ENCODE measurements around the gene ATXN7L1. TPM values are rescaled to one million over a fixed set of nuclear protein-coding genes. Genes with fewer than 3 reads are reported as not detected.

ATXN7L1 gene
- total RNA-seq, 4 donors from 2014 or later, result 30.8 to 45.8 (median 39.3) TPM

- DNase-seq, result no peak
- Histone ChIP-seq H3K27ac (no peak overlapping the region), H3K27me3 (no peaks in the 10 kb centered on the region), H3K9me3 (no peaks in the 10 kb centered on the region), H3K36me3 (no peaks in the 10 kb centered on the region), H3K4me1 (no peaks in the 10 kb centered on the region), H3K4me3 (no peak overlapping the region)
- TF ChIP-seq POLR2A (IDR thresholded peaks at IDR 0.05) (no peak), CTCF (IDR thresholded peaks at IDR 0.05) (no peak)
Observed at GRCh38 chr7:105800849-105801534, 75.4 kb downstream of the ATXN7L1 start.

DNA sequence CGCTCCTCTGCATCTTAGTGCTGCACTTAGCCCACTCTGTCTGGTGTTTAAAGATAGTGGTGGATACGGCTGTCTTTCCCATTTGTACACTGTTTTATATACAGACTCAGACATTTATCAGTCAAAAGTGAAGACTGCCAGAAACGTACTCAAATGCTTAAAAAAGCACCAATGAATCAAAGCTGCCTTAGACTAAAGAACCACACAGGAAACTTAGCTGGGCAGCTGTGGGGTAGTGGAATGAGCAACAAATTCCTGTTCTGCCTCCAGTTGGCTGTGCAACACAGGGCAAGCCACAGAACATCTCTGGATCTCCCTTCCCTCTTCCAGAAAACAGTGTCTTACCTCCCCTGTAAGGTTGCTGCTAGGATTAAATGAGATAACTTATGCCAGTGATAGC lies 76.0 kb downstream of the ATXN7L1 start:
- Histone ChIP-seq H3K4me1 (no peaks in the 10 kb centered on the region), H3K27ac (no peak overlapping the region), H3K4me3 (no peak overlapping the region), H3K27me3 (no peaks in the 10 kb centered on the region), H3K36me3 (no peaks in the 10 kb centered on the region), H3K9me3 (no peaks in the 10 kb centered on the region)
- TF ChIP-seq CTCF (IDR thresholded peaks at IDR 0.05) (no peak), POLR2A (IDR thresholded peaks at IDR 0.05) (no peak)
- no peak for DNase-seq

- peaks cover 0 to 6% (median 0%) of the 10 kb centered on the region in 4 donors for H3K4me1 ChIP-seq
- TF ChIP-seq CTCF (IDR thresholded peaks at IDR 0.05) (no peak), POLR2A (IDR thresholded peaks at IDR 0.05) (no peak)
- no peaks in the 10 kb centered on the region for H3K36me3 ChIP-seq
- no peaks in the 10 kb centered on the region for H3K27me3 ChIP-seq
- H3K27ac ChIP-seq, result no peak overlapping the region
- H3K4me3 ChIP-seq, result no peak overlapping the region
- no peak for DNase-seq
- H3K9me3 ChIP-seq, result no peaks in the 10 kb centered on the region
Observed at GRCh38 chr7:105799677-105800076, 76.7 kb downstream of the ATXN7L1 start.

DNA sequence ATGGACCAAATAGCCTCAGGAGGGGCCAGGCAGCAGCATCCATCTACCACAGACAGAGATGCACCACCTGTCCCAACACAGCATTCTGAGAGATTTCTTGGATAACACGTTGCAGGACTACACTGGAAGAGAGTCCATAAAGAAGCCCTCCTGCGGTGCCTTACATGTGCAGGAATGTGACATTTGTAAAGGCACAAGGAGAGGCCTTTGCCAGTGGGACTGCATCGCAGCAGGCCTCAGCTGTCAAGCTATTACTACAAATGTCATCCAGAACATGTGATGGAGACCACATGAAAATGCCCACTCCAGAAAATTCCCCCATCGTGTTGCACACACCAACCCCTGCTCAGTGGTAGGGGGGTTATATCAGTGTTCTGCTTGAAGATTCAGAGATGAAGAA lies 77.4 kb downstream of the ATXN7L1 start:
- H3K36me3 ChIP-seq, result no peaks in the 10 kb centered on the region
- no peaks in the 10 kb centered on the region for H3K9me3 ChIP-seq
- no peak overlapping the region for H3K4me3 ChIP-seq
- DNase-seq, result no peak
- no peaks in the 10 kb centered on the region for H3K27me3 ChIP-seq
- H3K4me1 ChIP-seq, result peaks cover 0 to 7% (median 0%) of the 10 kb centered on the region in 4 donors
- no peak overlapping the region for H3K27ac ChIP-seq
- TF ChIP-seq POLR2A (IDR thresholded peaks at IDR 0.05) (no peak), CTCF (IDR thresholded peaks at IDR 0.05) (no peak)

GRCh38 chr7:105797652-105798051 lies 78.7 kb downstream of the ATXN7L1 start:
- Histone ChIP-seq H3K27ac (no peak overlapping the region), H3K4me1 (peaks cover 0 to 7% (median 0%) of the 10 kb centered on the region in 4 donors), H3K27me3 (no peaks in the 10 kb centered on the region), H3K9me3 (no peaks in the 10 kb centered on the region), H3K4me3 (no peak overlapping the region), H3K36me3 (no peaks in the 10 kb centered on the region)
- DNase-seq, result no peak
- no peak for TF ChIP-seq CTCF (IDR thresholded peaks at IDR 0.05)
- no peak for TF ChIP-seq POLR2A (IDR thresholded peaks at IDR 0.05)

All from Peyer's patch (tissue), 4 donors.